OCI-LY1 (cell line): Measurements from ENCODE around the gene TTC38.

ENCODE experiments used
- H2AFZ ChIP-seq: fragments of 200-600 bp; sonication (generic), shearing (Covaris generic); 2 replicates; pipeline ENCODE4 v1.6.0; 2014; ENCODE audit warnings: antibody characterized with exemption, mild to moderate bottlenecking, low read length
- H3F3A ChIP-seq: fragments of 200-600 bp; sonication (generic), shearing (Covaris generic); 2 replicates; pipeline ENCODE4 v1.6.0; 2014; ENCODE audit warnings: mild to moderate bottlenecking, antibody characterized with exemption, low read length, moderate library complexity; ENCODE audit not compliant: insufficient read depth
- H3K27ac ChIP-seq: fragments of 200-600 bp; sonication (generic); 2 replicates; pipeline ENCODE4 v1.5.1; 2014; ENCODE audit warnings: low read length, mixed run types, mild to moderate bottlenecking, low read depth; ENCODE audit not compliant: poor library complexity, severe bottlenecking
- H3K27me3 ChIP-seq: fragments of 200-600 bp; sonication (generic); 2 replicates; pipeline ENCODE4 v1.6.0; 2014; ENCODE audit warnings: antibody characterized with exemption, mild to moderate bottlenecking, low read length, moderate library complexity; ENCODE audit not compliant: insufficient read depth
- H3K36me3 ChIP-seq: fragments of 200-600 bp; sonication (generic); 2 replicates; pipeline ENCODE4 v1.6.1; 2014; ENCODE audit warnings: mild to moderate bottlenecking, antibody characterized with exemption, low read length, moderate library complexity, mixed read lengths; ENCODE audit not compliant: insufficient read depth
- H3K4me1 ChIP-seq: fragments of 200-600 bp; sonication (generic); 2 replicates; pipeline ENCODE4 v1.5.1; 2014; ENCODE audit warnings: mild to moderate bottlenecking, low read length, moderate library complexity; ENCODE audit not compliant: insufficient read depth, severe bottlenecking
- H3K4me2 ChIP-seq: fragments of 200-600 bp; sonication (generic), shearing (Covaris generic); 2 replicates; pipeline ENCODE4 v1.6.1; 2014; ENCODE audit warnings: low read length
- H3K4me3 ChIP-seq: fragments of 200-600 bp; sonication (generic); 2 replicates; pipeline ENCODE4 v1.5.1; 2014; ENCODE audit warnings: low read length, low read depth, mild to moderate bottlenecking, mixed read lengths; ENCODE audit not compliant: poor library complexity, severe bottlenecking
- H3K79me2 ChIP-seq: fragments of 200-600 bp; shearing (Covaris generic); 2 replicates; pipeline ENCODE4 v1.6.1; 2016; ENCODE audit warnings: mixed run types, low read length, mixed read lengths; ENCODE audit not compliant: insufficient read depth
- H3K9ac ChIP-seq: fragments of 200-600 bp; sonication (generic), shearing (Covaris generic); 2 replicates; pipeline ENCODE4 v1.6.1; 2014; ENCODE audit warnings: mild to moderate bottlenecking, low read length, mixed read lengths
- H3K9me2 ChIP-seq: fragments of 200-600 bp; sonication (generic), shearing (Covaris generic); 2 replicates; pipeline ENCODE4 v1.6.1; 2014; ENCODE audit warnings: low read depth, mild to moderate bottlenecking, low read length, mixed read lengths
- H3K9me3 ChIP-seq: fragments of 200-600 bp; shearing (Covaris generic); 2 replicates; pipeline ENCODE4 v1.6.1; 2014; ENCODE audit warnings: low read length, mixed read lengths
- H4K20me1 ChIP-seq: fragments of 200-600 bp; sonication (generic), shearing (Covaris generic); 2 replicates; pipeline ENCODE4 v1.6.0; 2016; ENCODE audit warnings: mild to moderate bottlenecking, low read length; ENCODE audit not compliant: insufficient read depth
- EZH2 ChIP-seq: fragments of 200-600 bp; sonication (generic), shearing (Covaris generic); IDR thresholded peaks from 2 replicates; pipeline ENCODE4 v1.8.0; 2017; ENCODE audit warnings: borderline replicate concordance, mixed run types, mild to moderate bottlenecking, antibody characterized with exemption, low read length, moderate library complexity, mixed read lengths
- TF ChIP-seq, protein P1 (sequence below): fragments of 200-600 bp; sonication (generic), shearing (Covaris generic); IDR thresholded peaks from 2 replicates; pipeline ENCODE4 v1.5.1; 2017; ENCODE audit warnings: mild to moderate bottlenecking, antibody characterized with exemption, low read length, moderate library complexity, mixed read lengths

The TTC38 gene

DNA sequence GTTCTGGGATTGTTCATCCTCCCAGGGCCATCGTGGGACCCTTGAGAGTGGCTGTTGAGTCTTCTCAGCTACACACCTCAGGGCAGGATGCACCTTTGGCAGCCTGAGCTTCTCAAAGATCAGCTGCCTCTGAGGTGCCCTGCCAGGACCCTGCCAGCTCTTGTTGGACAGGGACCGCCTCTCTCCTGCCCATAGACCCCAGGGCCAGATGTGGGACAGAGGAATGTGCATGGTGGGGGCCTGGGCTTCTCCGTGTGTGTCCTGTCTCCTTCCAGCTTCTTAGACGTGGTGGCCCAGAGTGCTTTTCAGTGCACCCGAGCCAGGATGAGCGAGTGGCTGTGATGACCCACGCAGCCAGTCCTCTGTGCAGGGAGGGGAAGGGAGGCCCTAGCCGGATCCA lies 61.8 kb downstream of the TTC38 start:
- Histone ChIP-seq H3K4me1 (peaks cover 3% of the 10 kb centered on the region), H3K4me2 (no peak overlapping the region), H3K4me3 (no peak overlapping the region), H3K27ac (no peak overlapping the region), H3K79me2 (no peaks in the 10 kb centered on the region), H3F3A (0 out of 2 replicates have a peak, but pooled peaks cover 4% of the 10 kb centered on the region), H2AFZ (no peak overlapping the region), H3K9ac (no peak overlapping the region), H3K27me3 (no peaks in the 10 kb centered on the region), H3K9me3 (no peaks in the 10 kb centered on the region), H3K36me3 (peaks cover 88% of the 10 kb centered on the region), H3K9me2 (no peaks in the 10 kb centered on the region), H4K20me1 (no peaks in the 10 kb centered on the region)
- TF ChIP-seq, protein P1, sequence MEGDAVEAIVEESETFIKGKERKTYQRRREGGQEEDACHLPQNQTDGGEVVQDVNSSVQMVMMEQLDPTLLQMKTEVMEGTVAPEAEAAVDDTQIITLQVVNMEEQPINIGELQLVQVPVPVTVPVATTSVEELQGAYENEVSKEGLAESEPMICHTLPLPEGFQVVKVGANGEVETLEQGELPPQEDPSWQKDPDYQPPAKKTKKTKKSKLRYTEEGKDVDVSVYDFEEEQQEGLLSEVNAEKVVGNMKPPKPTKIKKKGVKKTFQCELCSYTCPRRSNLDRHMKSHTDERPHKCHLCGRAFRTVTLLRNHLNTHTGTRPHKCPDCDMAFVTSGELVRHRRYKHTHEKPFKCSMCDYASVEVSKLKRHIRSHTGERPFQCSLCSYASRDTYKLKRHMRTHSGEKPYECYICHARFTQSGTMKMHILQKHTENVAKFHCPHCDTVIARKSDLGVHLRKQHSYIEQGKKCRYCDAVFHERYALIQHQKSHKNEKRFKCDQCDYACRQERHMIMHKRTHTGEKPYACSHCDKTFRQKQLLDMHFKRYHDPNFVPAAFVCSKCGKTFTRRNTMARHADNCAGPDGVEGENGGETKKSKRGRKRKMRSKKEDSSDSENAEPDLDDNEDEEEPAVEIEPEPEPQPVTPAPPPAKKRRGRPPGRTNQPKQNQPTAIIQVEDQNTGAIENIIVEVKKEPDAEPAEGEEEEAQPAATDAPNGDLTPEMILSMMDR = no peak
- no peak for TF ChIP-seq EZH2

DNA sequence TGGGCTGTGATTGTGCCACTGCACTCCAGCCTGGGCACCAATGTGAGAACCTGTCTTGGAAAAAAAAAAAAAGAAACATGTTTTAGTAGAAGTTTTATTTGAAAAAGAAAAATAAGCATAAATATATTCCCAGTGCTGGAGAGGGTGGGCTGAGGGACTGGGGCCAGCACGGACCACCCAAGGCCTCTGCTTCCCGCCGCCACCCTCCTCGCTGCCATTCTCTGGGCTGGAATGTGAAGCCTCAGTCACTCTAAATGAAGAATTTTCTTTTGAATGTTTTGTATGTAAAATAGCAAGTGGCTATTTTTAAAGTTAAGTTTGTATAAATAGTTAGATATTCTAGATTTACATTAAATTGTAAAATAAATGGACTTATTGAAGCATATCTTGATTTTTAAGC lies 62.6 kb downstream of the TTC38 start:
- no peak overlapping the region for H3K4me3 ChIP-seq
- H3F3A ChIP-seq = 0 out of 2 replicates have a peak, but pooled peaks cover 4% of the 10 kb centered on the region
- H3K9me3 ChIP-seq = no peaks in the 10 kb centered on the region
- no peaks in the 10 kb centered on the region for H3K27me3 ChIP-seq
- H3K27ac ChIP-seq = no peak overlapping the region
- H2AFZ ChIP-seq = no peak overlapping the region
- TF ChIP-seq EZH2 = no peak
- TF ChIP-seq, protein P1 = no peak
- H3K4me1 ChIP-seq = peaks cover 6% of the 10 kb centered on the region
- no peaks in the 10 kb centered on the region for H3K79me2 ChIP-seq
- H3K9me2 ChIP-seq = no peaks in the 10 kb centered on the region
- H3K9ac ChIP-seq = no peak overlapping the region
- no peaks in the 10 kb centered on the region for H4K20me1 ChIP-seq
- no peak overlapping the region for H3K4me2 ChIP-seq
- peaks cover 80% of the 10 kb centered on the region for H3K36me3 ChIP-seq

DNA sequence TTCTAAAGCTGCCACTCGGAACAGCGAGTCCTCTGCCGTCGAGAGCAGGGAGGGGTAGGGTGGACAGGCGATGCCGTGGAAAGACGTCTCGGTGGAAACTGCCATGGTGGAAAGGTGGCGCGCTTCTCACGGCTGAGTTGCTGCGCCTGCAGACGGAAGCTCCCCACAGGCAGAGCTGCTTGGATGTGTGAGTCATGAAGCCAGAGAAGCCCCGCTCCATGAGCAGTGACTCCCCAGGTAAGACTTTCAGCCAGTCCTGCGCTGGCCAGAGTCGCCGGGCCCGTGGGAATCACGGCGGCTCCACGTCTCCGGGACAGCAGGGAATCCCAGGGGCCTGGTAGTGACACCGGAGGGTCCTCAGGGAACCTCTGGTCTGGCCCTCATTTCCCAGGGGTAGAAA lies 63.7 kb downstream of the TTC38 start:
- no peaks in the 10 kb centered on the region for H3K9me3 ChIP-seq
- TF ChIP-seq, protein P1 = no peak
- no peak for TF ChIP-seq EZH2
- peaks cover 69% of the 10 kb centered on the region for H3K36me3 ChIP-seq
- H3K4me1 ChIP-seq = peaks cover 10% of the 10 kb centered on the region
- H3K9ac ChIP-seq = no peak overlapping the region
- no peak overlapping the region for H3K4me3 ChIP-seq
- H3F3A ChIP-seq = 0 out of 2 replicates have a peak, but pooled peaks cover 4% of the 10 kb centered on the region
- H3K27me3 ChIP-seq = no peaks in the 10 kb centered on the region
- H3K9me2 ChIP-seq = no peaks in the 10 kb centered on the region
- no peak overlapping the region for H3K4me2 ChIP-seq
- H2AFZ ChIP-seq = no peak overlapping the region
- no peaks in the 10 kb centered on the region for H4K20me1 ChIP-seq
- no peak overlapping the region for H3K27ac ChIP-seq
- H3K79me2 ChIP-seq = peaks cover 5% of the 10 kb centered on the region
